GM19463 (cell line): ENCODE measurements around the gene FNDC3B.
A peak's percentile ranks its signal among the peaks of the same experiment; 100 is the strongest.
"Not testable (repeated sequence)": the region's sequence is repeated elsewhere in the genome, so short reads cannot be mapped to it uniquely, and the experiment has no call there.

ENCODE experiments used
- ATAC-seq: cut with Tn5 transposase; IDR thresholded peaks from one replicate; pipeline ENCODE4 v1.9.1; 2021; ENCODE audit warnings: mild to moderate bottlenecking, moderate library complexity; ENCODE audit not compliant: unreplicated experiment

FNDC3B gene

DNA sequence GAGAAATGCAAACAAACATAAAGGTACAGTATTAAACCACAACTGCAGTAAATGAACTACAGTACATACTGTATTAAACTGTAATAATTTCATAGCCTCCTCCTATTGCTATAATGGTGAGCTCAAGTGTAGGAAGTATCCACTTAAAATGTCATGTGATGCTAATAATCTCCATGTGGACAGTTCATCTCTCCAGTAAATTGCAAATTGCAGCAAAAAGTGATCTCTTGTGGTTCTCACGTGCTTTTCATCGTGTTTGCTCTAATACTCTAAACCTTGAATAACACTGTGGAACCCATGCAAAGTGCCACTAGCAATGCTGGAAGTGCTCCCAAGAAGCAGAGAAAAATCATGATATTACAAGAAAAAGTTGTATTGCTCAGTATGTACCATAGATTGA is 9.2 kb upstream of the FNDC3B start:
- ATAC-seq = no peak

GRCh38 chr3:172031996-172032395 is 7.4 kb upstream of the FNDC3B start:
- ATAC-seq = no peak

DNA sequence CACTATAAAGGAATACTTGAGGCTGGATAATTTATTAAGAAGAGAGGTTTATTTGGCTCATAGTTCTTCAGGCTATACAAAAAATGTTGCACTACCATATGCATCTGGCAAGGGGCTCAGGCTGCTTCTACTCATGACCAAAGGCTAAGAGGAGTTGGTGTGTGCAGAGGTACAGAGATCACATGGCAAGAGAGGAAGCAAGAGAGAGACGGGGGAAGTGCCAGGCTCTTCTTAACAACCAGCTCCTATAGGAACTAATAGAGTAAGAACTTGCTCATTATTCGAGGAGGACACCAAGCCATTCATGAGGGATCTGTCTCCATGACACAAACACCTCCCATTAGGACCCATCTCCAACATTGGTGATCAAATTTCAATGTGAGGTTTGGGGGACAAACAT is 6.0 kb upstream of the FNDC3B start:
- ATAC-seq = no peak

DNA sequence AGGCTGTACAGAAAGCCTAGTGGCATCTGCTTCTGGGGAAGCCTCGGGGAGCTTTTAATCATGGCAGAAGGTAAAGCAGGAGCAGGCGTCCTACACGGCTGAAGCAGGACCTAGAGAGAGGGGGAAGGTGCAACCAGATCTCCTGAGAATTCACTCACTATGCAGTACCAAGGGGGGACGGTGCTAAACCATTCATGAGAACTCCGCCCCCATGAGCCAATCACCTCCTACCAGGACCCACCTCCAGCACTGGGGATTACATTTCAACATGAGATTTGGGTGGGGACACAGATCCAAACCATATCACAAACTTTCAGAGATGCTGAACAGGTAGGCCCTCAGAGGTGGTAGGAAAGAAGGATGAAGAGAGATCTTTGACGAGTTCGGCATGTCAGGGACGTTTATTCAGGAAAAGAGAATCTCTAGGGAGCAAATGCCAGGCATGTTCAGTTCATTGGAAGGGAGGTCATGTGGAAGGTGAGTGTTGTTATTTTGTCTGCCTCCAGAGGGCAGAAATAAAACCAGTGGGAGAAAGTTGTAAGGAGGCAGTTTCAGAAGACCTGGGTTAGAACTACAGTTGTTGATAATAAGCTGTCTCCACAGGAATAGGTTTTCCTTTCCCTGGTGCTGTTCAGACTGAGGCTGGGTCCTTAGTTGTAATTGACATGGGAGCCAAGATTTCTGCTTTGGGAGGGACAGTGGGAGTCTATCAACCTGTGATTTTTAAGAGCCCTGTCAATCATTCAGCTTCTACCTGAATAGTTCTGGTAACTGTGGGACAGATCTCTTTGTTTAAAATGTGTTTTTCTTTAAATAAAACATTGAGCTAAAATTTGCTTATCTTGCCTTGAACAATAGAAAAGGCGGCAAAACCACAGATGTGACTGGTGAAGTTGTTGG is 4.3 kb upstream of the FNDC3B start:
- ATAC-seq = no peak

DNA sequence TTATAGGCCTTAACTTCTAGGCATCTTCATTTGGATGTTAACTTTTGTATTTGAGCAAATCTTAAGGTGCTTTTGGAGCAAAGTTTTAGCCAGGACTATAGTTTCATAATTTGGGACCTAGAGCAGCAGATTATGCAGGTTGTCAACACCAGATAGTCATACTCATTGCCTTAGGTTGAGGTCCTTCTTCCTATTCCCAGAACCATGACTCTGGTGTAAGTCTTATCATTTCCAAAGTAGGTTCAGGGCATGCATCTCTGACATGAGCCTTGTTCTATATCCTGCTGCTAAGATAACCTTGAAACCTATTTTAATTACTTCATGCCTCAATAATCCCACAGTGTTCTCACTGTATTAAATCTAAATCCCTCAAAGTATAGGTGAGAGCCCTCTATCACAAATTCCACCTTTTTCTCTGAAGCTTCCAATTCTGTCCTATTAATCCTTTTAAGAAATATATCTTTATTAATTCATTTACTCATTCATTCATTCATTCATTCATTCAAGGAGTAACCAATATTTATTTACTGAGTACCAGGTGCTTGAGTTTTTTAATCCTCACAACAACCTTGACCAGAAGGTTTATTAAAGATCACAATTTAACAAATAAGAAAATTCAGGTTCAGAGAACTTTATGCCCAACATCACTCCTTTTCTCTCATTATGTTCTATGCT is 2.7 kb upstream of the FNDC3B start:
- ATAC-seq = no peak

DNA sequence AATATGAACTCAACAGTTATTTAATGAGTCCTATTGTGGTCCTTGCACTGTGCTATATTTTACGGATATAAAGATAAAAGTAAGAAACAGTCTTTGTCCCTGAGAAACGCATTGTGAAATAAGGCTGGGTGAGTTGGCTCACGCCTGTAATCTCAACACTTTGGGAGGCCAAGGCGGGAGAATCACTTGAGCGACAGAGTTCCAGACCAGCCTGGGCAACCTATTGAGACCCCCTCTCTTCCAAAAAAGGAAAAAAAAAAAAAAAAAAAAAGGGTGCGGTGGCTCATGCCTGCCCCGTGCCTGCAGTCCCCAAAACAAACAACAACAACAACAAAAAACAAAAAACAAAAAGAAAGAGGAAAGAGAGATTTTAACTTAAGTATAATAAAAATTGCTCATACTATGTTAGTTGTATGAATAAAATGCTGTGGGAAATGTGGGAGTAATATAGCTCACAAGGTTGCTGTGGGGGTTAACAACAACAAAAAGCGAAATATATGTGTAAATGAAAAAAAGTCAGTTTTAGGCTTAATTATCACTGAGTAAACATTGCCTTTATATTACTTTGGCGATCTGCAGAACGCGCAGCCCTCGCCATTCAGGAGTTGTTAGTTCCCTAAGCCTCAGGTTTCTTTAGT is 461 bp upstream of the FNDC3B start:
- ATAC-seq = no peak

DNA sequence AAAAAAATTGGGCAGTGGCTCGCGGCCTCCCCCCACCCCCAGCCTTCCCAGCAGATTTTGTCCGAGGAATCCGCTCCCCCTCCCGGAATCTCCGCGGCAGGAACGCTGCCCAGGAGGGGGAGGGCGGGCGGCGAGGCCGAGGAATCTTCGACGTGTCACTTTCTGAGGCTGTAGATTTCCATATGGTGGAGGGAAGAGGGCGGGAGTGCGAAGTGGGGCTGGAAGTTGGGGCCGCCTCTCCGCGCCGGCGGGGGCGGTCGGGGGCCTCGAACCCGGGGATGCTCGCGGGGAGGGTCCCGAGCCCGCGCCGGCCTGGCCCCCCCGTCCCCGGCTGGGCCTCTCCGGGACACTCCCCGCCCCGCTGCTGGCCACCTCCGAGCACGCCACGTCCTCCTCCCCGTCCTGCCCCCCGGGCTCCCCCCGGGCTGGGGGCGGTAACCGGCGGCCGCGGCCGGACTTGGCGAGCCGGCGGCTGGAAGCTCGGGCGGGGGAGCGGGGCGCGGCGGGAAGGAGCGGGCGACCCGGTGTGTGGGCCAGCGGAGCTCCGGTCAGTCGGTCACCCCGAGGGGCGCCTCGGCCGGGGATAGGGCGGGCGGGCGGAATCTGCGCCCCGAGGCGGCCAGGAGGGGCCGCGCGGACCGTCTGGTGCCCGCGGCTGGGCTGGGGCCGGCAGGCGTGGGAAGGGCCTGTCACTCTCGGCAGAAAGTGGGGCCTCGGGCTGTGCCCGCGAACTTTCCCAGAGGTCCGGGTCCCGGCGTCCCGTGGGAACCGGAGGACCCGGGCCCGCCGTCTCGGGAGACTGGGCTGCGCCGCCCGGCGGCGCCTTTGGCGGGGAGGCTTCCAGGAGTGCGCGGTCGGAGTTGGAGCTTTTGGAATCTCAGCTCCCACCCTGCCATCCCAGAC is 951 bp downstream of the FNDC3B start:
- peak; percentile 23 for ATAC-seq

DNA sequence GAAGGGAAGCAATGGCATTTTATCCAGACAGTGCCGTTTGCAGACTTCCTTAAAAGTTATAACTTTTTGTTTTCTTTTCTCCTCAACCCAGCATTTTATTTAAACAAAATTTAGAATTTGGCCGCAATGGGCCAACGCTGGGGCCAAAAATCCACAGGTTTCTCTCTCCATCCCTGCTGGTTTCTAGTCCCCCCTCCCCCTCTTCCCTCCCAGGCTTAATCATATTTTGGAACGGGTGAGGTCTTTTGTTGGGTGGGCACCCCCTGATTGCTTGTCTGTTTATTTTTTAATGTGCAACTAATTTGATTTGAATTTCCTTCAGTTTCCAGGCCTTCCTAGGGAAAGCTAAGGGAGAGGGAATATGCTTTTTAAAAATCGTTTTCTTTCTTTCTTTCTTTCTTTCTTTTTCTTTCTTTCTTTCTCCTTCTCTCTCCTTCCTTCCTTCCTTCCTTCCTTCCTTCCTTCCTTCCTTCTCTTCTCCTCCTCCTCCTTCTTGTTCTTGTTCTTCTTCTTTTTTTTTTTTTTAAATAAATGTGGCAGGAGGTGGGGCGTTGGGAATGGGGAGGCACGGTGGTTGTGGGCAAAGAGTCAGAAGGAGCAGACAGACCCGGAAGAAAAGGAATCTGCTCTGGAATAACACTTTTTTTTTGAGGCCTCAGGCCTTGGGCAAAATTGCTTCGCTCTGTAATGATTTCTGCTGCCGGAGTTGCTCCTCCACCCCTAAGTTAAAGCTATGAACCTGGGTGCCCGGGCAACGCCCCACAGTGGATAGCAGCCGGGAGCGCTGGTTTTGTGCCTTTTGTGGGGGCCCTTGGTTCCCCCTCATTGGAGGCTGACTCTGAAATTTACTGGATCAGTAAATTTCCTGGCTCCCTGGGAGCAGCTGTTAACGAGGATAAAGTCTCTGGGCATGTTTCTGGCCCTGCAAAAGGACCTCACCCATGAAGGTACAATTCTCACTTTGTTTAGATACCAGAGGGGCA is 1.9 kb downstream of the FNDC3B start:
- ATAC-seq = no peak

DNA sequence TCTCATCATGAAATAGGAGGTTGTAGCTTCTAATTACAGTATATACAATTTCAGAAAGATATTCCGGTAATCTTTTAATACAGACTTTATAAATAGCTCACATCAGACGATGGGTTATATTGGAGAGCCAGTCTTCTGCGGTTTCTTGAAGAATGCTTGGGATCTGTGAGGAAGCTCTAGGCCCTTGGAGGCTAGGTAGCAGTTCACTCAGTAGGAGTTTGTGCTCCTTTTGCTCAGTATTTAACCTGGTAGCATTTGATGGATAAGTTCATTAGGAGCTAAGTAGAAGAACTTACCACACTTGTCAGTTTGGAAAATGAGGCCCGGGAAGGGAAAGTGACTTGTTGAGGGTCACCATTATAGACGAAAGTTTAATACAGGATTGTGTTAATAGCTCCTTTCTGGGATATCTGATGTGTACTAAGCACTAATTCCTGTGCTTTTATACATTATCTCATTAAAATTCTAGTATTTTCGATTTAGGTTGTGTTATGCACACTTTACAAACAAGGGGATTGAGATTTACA is 2.8 kb downstream of the FNDC3B start:
- no peak for ATAC-seq

DNA sequence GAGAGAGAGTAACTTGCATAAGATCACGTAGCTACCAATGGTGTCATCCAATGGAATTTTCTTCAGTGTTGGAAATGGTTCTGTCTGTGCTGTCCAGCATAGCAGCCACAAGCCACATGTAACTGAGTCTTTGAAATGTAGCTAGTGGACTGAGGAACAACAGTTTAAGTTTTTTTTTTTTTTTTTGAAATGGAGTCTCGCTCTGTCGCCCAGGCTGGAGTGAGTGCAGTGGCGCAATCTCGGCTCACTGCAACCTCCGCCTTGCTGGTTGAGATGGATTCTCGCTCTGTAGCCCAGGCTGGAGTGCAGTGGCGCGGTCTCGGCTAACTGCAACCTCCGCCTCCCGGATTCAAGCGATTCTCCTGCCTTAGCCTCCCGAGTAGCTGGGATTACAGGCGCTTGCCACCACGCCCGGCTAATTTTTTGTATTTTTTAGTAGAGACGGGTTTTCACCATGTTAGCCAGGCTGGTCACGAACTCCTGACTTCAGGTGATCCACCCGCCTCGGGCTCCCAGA is 3.3 kb downstream of the FNDC3B start:
- ATAC-seq = not testable (repeated sequence)

- ATAC-seq = no peak
These were observed 3.9 kb downstream of the FNDC3B start for GRCh38 chr3:172043233-172043632.

GRCh38 chr3:172043766-172044165 is 4.4 kb downstream of the FNDC3B start:
- no peak for ATAC-seq

DNA sequence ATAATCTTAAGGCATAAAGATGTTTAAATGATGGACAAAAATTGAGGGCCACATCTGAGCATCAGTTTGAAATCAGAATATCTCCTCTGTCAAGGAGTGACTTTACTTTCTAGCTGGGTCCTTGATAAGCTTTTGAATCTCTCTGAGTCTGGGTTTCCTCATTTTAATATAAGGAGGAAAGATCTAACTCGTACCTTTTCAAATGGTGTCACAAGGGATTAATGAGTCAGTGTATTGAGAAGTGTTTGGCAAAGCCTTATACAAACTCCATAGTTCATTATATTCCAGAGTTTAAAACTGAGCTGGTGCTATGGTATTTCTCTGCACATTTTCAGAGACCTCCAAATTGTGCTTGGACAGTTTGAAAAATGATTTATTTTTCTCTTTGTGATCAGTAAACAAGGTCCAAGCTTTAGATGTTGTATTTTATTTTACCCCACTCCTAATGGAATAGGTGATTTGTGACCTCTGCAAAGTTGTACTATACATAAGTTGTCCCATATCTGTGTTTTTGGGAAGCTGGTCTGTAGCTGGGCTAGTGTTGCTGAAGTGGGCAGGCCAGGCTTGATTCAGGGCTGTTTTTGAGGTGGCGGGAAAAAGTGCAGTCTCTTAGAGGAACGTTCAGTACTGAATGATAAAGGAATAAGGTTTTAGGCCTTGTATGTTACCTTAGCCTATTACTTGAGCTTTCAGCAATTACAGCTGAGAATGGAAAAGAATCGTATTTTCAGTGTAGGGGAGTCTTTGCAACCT is 5.6 kb downstream of the FNDC3B start:
- no peak for ATAC-seq

- peak; percentile 51 for ATAC-seq
These were observed 7.0 kb downstream of the FNDC3B start for GRCh38 chr3:172046268-172046915.

DNA sequence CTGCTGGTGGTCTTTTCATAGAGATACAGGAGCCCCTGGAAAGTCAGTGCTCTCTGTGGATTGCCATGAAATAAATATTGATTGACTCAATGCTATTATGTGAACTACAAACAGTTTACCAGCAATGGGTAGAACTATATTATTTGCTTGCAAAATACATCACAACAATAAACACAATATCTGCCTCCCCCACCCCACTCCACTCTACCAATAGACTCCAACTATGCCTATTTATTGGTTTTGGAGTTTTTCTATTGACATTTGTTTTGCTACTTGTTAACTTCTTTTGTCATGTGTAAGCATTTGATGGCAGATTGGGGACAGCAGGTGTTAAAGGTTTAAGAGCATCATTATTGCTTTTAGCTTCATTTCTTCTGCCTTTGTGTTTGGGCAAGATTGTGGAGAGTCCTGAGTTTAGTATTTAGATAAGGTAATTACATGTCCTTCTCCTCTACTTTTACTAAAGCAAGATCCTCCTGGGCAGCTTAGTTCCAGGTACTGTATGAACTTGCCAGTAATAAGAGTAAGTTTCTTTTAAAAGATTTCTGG is 8.3 kb downstream of the FNDC3B start:
- no peak for ATAC-seq

- no peak for ATAC-seq
These were observed 9.2 kb downstream of the FNDC3B start for GRCh38 chr3:172048599-172048998.

DNA sequence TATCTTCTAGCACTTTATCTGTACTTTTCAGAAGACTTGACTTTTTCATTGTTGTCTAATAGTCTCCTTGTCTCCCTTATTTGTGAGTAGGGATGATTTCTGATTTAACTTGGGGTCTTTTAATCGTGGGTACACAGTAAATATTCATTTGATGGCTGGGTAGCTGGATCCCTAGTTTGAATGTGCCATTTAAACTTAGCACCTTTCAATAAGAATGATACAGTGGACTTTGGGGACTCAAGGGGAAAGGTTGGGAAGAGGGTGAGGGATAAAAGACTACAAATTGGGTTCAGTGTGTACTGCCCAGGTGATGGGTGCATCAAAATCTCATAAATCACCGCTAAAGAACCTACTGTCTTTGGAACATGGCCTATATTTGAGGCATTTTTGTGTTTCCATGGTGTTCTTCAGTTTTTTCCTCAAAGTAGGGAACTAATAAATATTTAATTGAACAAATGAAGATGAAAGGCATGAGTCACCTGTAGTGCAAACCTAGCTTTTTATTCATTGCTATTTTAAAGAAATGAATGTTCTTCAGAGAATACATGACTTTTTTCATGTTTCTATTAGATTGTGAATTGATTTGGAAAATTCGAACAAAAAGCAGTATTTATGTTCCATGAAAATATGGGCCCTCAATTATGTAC is 12.1 kb downstream of the FNDC3B start:
- no peak for ATAC-seq
